Gastrocnemius medialis (tissue), 4 donors: Measurements from ENCODE around the gene POTEC. TPM values are rescaled to one million over a fixed set of nuclear protein-coding genes. Genes with fewer than 3 reads are reported as not detected.
"Not testable (repeated sequence)": the region's sequence is repeated elsewhere in the genome, so short reads cannot be mapped to it uniquely, and the experiment has no call there.

Experiments used
- ATAC-seq, 2 donors: fragments of 150-250 bp; one replicate each; pipeline ENCODE4 v1.9.1; 2016
- DNase-seq, 2 donors: peaks; one replicate each; pipeline ENCODE4 v3.0.0-alpha.2; 2019
- H3K27ac ChIP-seq, 4 donors: fragments of 200-600 bp; sonication (generic); 1 replicate in 1 of 4; 2 replicates in 3 of 4; pipeline ENCODE4 v1.5.1; 2016 to 2018; ENCODE audit warnings: mild to moderate bottlenecking in 2 of 4, moderate library complexity in 1 of 4
- H3K27me3 ChIP-seq, 3 donors: fragments of 200-600 bp; sonication (generic) in 2 of 3; 1 replicate in 1 of 3; 2 replicates in 2 of 3; pipeline versions ENCODE4 v1.5.1 to v1.6.0; 2016 to 2019; ENCODE audit warnings: mild to moderate bottlenecking in 1 of 3, moderate library complexity in 1 of 3
- H3K36me3 ChIP-seq, 2 donors: fragments of 200-600 bp; sonication (generic) in 1 of 2; one replicate each; pipeline ENCODE4 v1.5.1; 2017 to 2018
- H3K4me1 ChIP-seq, 2 donors: fragments of 200-600 bp; sonication (generic) in 1 of 2; one replicate each; pipeline ENCODE4 v1.5.1; 2016 to 2017; ENCODE audit warnings: mild to moderate bottlenecking in 2 of 2
- H3K4me3 ChIP-seq, 4 donors: fragments of 200-600 bp; sonication (generic) in 3 of 4; 1 replicate in 1 of 4; 2 replicates in 3 of 4; pipeline ENCODE4 v1.5.1; 2016 to 2019; ENCODE audit warnings: mild to moderate bottlenecking in 2 of 4
- H3K9me3 ChIP-seq, 3 donors: fragments of 200-600 bp; sonication (generic) in 2 of 3; 1 replicate in 1 of 3; 2 replicates in 2 of 3; pipeline ENCODE4 v1.5.1; 2016 to 2019
- in situ Hi-C, 4 donors: fragments of 200-750 bp; cut with MboI; loops; one replicate each; pipeline versions ENCODE4 v1.15.0 to v1.8.0; 2017; ENCODE audit warnings: low sequenced_read_pairs in 4 of 4
- intact Hi-C: fragments of 100-400 bp; cut with DNase I; formaldehyde crosslinking; loops from one replicate; pipeline ENCODE4 v1.15.1; 2023; ENCODE audit warnings: low total_unique reads
- total RNA-seq, 4 donors: library from RNA; depleted of rRNA; stranded (reverse); fragments of >200 nt; gene quantifications; one replicate each; pipeline versions ENCODE4 v1.1.0 to v1.2.3, GENCODE V29; 2016

The POTEC gene
- total RNA-seq, 4 donors from 2014 or later = not detected

GRCh38 chr18:14475520-14475919 lies 67.9 kb downstream of the POTEC start:
- H3K4me3 ChIP-seq, in situ Hi-C loops: not testable (repeated sequence)

GRCh38 chr18:14474752-14475151 lies 68.6 kb downstream of the POTEC start:
- H3K9me3 ChIP-seq, intact Hi-C loops, DNase-seq, H3K27me3 ChIP-seq, H3K27ac ChIP-seq, H3K4me1 ChIP-seq, H3K4me3 ChIP-seq, H3K36me3 ChIP-seq, ATAC-seq, in situ Hi-C loops: not testable (repeated sequence)

More at GRCh38 chr18:14475520-14475919, 67.9 kb downstream of the POTEC start:
- intact Hi-C loops, ATAC-seq, H3K27me3 ChIP-seq, H3K4me1 ChIP-seq, H3K27ac ChIP-seq, DNase-seq, H3K9me3 ChIP-seq, H3K36me3 ChIP-seq: not testable (repeated sequence)

- H3K4me3 ChIP-seq, H3K27me3 ChIP-seq, in situ Hi-C loops, H3K9me3 ChIP-seq, intact Hi-C loops, DNase-seq, H3K4me1 ChIP-seq, ATAC-seq, H3K36me3 ChIP-seq, H3K27ac ChIP-seq: not testable (repeated sequence)
These were observed 69.2 kb downstream of the POTEC start for GRCh38 chr18:14474007-14474720.

- H3K36me3 ChIP-seq, H3K9me3 ChIP-seq, H3K27ac ChIP-seq, in situ Hi-C loops, ATAC-seq, H3K27me3 ChIP-seq, DNase-seq, intact Hi-C loops, H3K4me3 ChIP-seq, H3K4me1 ChIP-seq: not testable (repeated sequence)
These were observed 70.0 kb downstream of the POTEC start for GRCh38 chr18:14473250-14474006.

GRCh38 chr18:14471286-14471685 lies 72.1 kb downstream of the POTEC start:
- in situ Hi-C loops, H3K36me3 ChIP-seq, H3K27me3 ChIP-seq, H3K27ac ChIP-seq, H3K4me3 ChIP-seq, intact Hi-C loops, H3K9me3 ChIP-seq, DNase-seq, ATAC-seq, H3K4me1 ChIP-seq: not testable (repeated sequence)

- H3K4me3 ChIP-seq, H3K27me3 ChIP-seq, H3K4me1 ChIP-seq, H3K27ac ChIP-seq, H3K9me3 ChIP-seq, ATAC-seq, intact Hi-C loops, H3K36me3 ChIP-seq, DNase-seq, in situ Hi-C loops: not testable (repeated sequence)
These were observed 73.0 kb downstream of the POTEC start for GRCh38 chr18:14470446-14470845.

- H3K4me1 ChIP-seq, ATAC-seq, H3K27me3 ChIP-seq, in situ Hi-C loops, H3K27ac ChIP-seq, H3K4me3 ChIP-seq, DNase-seq, H3K36me3 ChIP-seq, H3K9me3 ChIP-seq, intact Hi-C loops: not testable (repeated sequence)
These were observed 73.4 kb downstream of the POTEC start for GRCh38 chr18:14470046-14470445.

GRCh38 chr18:14465989-14466388 lies 77.4 kb downstream of the POTEC start:
- DNase-seq, in situ Hi-C loops, intact Hi-C loops, H3K27me3 ChIP-seq, H3K4me1 ChIP-seq, H3K9me3 ChIP-seq, H3K36me3 ChIP-seq, H3K4me3 ChIP-seq, H3K27ac ChIP-seq, ATAC-seq: not testable (repeated sequence)

Other genes with a start within 250 kb of the POTEC start
- gene ANKRD30B, start 204.6 kb upstream of the POTEC start, total RNA-seq = not detected